WTC11 (cell line): ENCODE results near the gene TUBGCP3.

ENCODE experiments used
- ATF2 ChIP-seq: sonication (generic); formaldehyde crosslinking; IDR thresholded peaks from 2 replicates; pipeline ENCODE4 v1.8.1; 2022; ENCODE audit warnings: low read depth, missing genetic modification reagents, borderline replicate concordance
- CREB1 ChIP-seq: sonication (generic); formaldehyde crosslinking; IDR thresholded peaks from 2 replicates; pipeline ENCODE4 v1.8.0; 2023; ENCODE audit warnings: mild to moderate bottlenecking, missing genetic modification reagents
- CTCF ChIP-seq: fragments of 200-600 bp; IDR thresholded peaks from 2 replicates; pipeline ENCODE4 v1.8.0; 2022; ENCODE audit warnings: antibody characterized with exemption
- E2F1 ChIP-seq: sonication (generic); formaldehyde crosslinking; IDR thresholded peaks from 2 replicates; pipeline ENCODE4 v1.8.0; 2022; ENCODE audit warnings: mild to moderate bottlenecking, missing genetic modification reagents
- MAX ChIP-seq: sonication (generic); formaldehyde crosslinking; IDR thresholded peaks from 2 replicates; pipeline ENCODE4 v1.8.0; 2022; ENCODE audit warnings: mild to moderate bottlenecking, missing genetic modification reagents
- NFYB ChIP-seq: sonication (generic); formaldehyde crosslinking; conservative IDR thresholded peaks from 2 replicates; pipeline ENCODE4 v1.8.0; 2022; ENCODE audit warnings: low read depth, missing genetic modification reagents
- NR3C1 ChIP-seq: sonication (generic); formaldehyde crosslinking; conservative IDR thresholded peaks from 2 replicates; pipeline ENCODE4 v1.8.1; 2023; ENCODE audit warnings: low read depth, mild to moderate bottlenecking, missing genetic modification reagents
- PRDM15 ChIP-seq: sonication (generic); formaldehyde crosslinking; IDR thresholded peaks from 2 replicates; pipeline ENCODE4 v1.8.0; 2022; ENCODE audit warnings: missing genetic modification reagents
- SMAD3 ChIP-seq: sonication (generic); formaldehyde crosslinking; IDR thresholded peaks from 2 replicates; pipeline ENCODE4 v1.8.0; 2022; ENCODE audit warnings: missing genetic modification reagents, mild to moderate bottlenecking, borderline replicate concordance
- SP1 ChIP-seq: sonication (generic); formaldehyde crosslinking; conservative IDR thresholded peaks from 2 replicates; pipeline ENCODE4 v1.8.1; 2022; ENCODE audit warnings: missing genetic modification reagents
- TCF7 ChIP-seq: sonication (generic); formaldehyde crosslinking; IDR thresholded peaks from 2 replicates; pipeline ENCODE4 v1.8.0; 2022; ENCODE audit warnings: mild to moderate bottlenecking, low read depth, missing genetic modification reagents, moderate library complexity
- USF1 ChIP-seq: sonication (generic); formaldehyde crosslinking; IDR thresholded peaks from 2 replicates; pipeline ENCODE4 v1.8.0; 2022; ENCODE audit warnings: mild to moderate bottlenecking, missing genetic modification reagents
- ZNF263 ChIP-seq: sonication (generic); formaldehyde crosslinking; IDR thresholded peaks from 2 replicates; pipeline ENCODE4 v1.8.1; 2022; ENCODE audit warnings: low read depth, mild to moderate bottlenecking, moderate library complexity, missing genetic modification reagents
- ZNF416 ChIP-seq: fragments of 250-450 bp; sonication (Bioruptor Pico); IDR thresholded peaks from 2 replicates; pipeline ENCODE4 v1.9.0; 2021; ENCODE audit warnings: mild to moderate bottlenecking, inconsistent platforms

- TF ChIP-seq CTCF (no peak), SMAD3 (CRISPR knock-in tag) (no peak), NFYB (CRISPR knock-in tag) (no peak), MAX (CRISPR knock-in tag) (no peak), TCF7 (CRISPR knock-in tag) (no peak), ZNF416 (CRISPR knock-in tag) (no peak), ZNF263 (CRISPR knock-in tag) (no peak), E2F1 (CRISPR knock-in tag) (no peak), CREB1 (no peak), USF1 (no peak), PRDM15 (CRISPR knock-in tag) (no peak), SP1 (CRISPR knock-in tag) (no peak), NR3C1 (CRISPR knock-in tag) (no peak), ATF2 (no peak)
Observed at GRCh38 chr13:112506046-112506445, 81.9 kb downstream of the TUBGCP3 start.
